Measurements from ENCODE around the gene HADHA. TPM values are rescaled to one million over a fixed set of nuclear protein-coding genes. Genes with fewer than 3 reads are reported as not detected.

HADHA gene
- total and polyA plus RNA-seq, 2 donors (not counting 1 experiment from before 2014, with no cell fraction given): 29.8 to 96.7 TPM

- Mint-ChIP-seq H3K4me1 (peaks cover 22% of the 10 kb centered on the region), H3K4me3 (peak overlapping the region; percentile 17), H3K27me3 (peaks cover 43% of the 10 kb centered on the region), H3K27ac (no peak overlapping the region), H3K9me3 (ENCODE audit: insufficient read depth) (no peaks in the 10 kb centered on the region)
- ChIA-PET CTCF (interaction anchor here (1.2 to 2.6 kb wide), 2 partner anchors 9 to 21 kb away, joined by 3 to 9 read pairs; no protein-coding TSS in a partner anchor), POLR2A (interaction anchor here (0.6 kb wide), 1 partner anchor 18 kb away, joined by 8 read pairs; no protein-coding TSS in a partner anchor)
- Histone ChIP-seq H3K27me3 (replicated peaks in 1 of 4; ENCODE audit: control extremely low read depth in 1 of 4, control insufficient read depth in 3 of 4, insufficient read depth in 4 of 4, low read length in 3 of 4) (peaks cover 0 to 75% (median 29%) of the 10 kb centered on the region in 4 experiments), H3K79me2 (ENCODE audit: control insufficient read depth, insufficient read depth, low read length) (no peaks in the 10 kb centered on the region), H3K9ac (ENCODE audit: low read length) (no peak overlapping the region), H4K20me1 (ENCODE audit: control insufficient read depth, insufficient read depth, low read length, poor library complexity, severe bottlenecking) (no peaks in the 10 kb centered on the region), H3K4me3 (ENCODE audit: control extremely low read depth in 1 of 5, extremely low read depth in 1 of 5, insufficient read depth in 1 of 5, low read depth in 2 of 5, low read length in 4 of 5) (no peak overlapping the region), H2AFZ (ENCODE audit: insufficient read depth, low read depth, low read length, poor library complexity, severe bottlenecking) (no peak overlapping the region), H3K4me2 (replicated peaks; ENCODE audit: low read depth, low read length, poor library complexity, severe bottlenecking) (no peak overlapping the region), H3K9me3 (ENCODE audit: control extremely low read depth in 1 of 3, control insufficient read depth in 2 of 3, insufficient read depth in 1 of 3, low read length in 2 of 3) (peaks cover 0 to 20% (median 0%) of the 10 kb centered on the region in 3 donors), H3K27ac (ENCODE audit: low read length in 2 of 2) (no peak overlapping the region), H3K36me3 (replicated peaks in 1 of 2; ENCODE audit: control extremely low read depth in 1 of 2, control insufficient read depth in 1 of 2, extremely low read depth in 1 of 2, insufficient read depth in 2 of 2, low read length in 1 of 2) (no peaks in the 10 kb centered on the region), H3K4me1 (ENCODE audit: control insufficient read depth in 2 of 2, insufficient read depth in 2 of 2, low read length in 2 of 2) (peaks cover 27 to 32% of the 10 kb centered on the region in 2 donors)
- 82% methylated on average over 11 of the region's 15 CpGs for WGBS (ENCODE audit: insufficient coverage)
- no peak for DNase-seq
- TF ChIP-seq EZH2 (IDR thresholded peaks at IDR 0.05; ENCODE audit: borderline replicate concordance, insufficient read depth, low read depth, low read length, poor library complexity, severe bottlenecking): no peak
- TF ChIP-seq, protein P1, sequence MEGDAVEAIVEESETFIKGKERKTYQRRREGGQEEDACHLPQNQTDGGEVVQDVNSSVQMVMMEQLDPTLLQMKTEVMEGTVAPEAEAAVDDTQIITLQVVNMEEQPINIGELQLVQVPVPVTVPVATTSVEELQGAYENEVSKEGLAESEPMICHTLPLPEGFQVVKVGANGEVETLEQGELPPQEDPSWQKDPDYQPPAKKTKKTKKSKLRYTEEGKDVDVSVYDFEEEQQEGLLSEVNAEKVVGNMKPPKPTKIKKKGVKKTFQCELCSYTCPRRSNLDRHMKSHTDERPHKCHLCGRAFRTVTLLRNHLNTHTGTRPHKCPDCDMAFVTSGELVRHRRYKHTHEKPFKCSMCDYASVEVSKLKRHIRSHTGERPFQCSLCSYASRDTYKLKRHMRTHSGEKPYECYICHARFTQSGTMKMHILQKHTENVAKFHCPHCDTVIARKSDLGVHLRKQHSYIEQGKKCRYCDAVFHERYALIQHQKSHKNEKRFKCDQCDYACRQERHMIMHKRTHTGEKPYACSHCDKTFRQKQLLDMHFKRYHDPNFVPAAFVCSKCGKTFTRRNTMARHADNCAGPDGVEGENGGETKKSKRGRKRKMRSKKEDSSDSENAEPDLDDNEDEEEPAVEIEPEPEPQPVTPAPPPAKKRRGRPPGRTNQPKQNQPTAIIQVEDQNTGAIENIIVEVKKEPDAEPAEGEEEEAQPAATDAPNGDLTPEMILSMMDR (IDR thresholded peaks at IDR 0.05): no peak
- intact Hi-C loops (cut with micrococcal nuclease): no loop called here
- ATAC-seq (ENCODE audit: low read depth): no peak
Measured at GRCh38 chr2:26175466-26176278, 68.8 kb downstream of the HADHA start.
